ENCODE results near the gene GNAQ.
"Not testable (repeated sequence)": the region's sequence is repeated elsewhere in the genome, so short reads cannot be mapped to it uniquely, and the experiment has no call there.

DNA sequence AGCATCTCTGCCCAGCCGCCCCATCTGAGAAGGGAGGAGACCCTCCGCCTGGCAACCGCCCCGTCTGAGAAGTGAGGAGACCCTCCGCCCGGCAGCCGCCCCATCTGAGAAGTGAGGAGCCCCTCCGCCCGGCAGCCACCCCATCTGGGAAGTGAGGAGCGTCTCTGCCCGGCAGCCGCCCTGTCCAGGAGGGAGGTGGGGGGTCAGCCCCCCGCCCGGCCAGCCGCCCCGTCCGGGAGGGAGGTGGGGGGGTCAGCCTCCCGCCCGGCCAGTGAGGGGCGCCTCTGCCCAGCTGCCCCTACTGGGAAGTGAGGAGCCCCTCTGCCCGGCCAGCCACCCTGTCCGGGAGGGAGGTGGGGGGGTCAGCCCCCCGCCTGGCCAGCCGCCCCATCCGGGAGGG, 270.7 kb downstream of the GNAQ start:
- not testable (repeated sequence) for TF ChIP-seq EZH2 (IDR thresholded peaks at IDR 0.05; ENCODE audit: low read length); CTCF (optimal IDR thresholded peaks at IDR 0.05 in 1 of 3, IDR thresholded peaks at IDR 0.05 in 1 of 3, conservative IDR thresholded peaks at IDR 0.05 in 1 of 3; ENCODE audit: extremely low read depth in 1 of 3, insufficient read depth in 2 of 3, low read length in 3 of 3)

Data from keratinocyte (primary cell).